Neural cell (in vitro differentiated cells): ENCODE measurements around the gene HCFC1. TPM values are rescaled to one million over a fixed set of nuclear protein-coding genes. Genes with fewer than 3 reads are reported as not detected.

Experiments
- H2AFZ ChIP-seq: fragments of 200-600, 300-800 bp; sonication (generic), shearing (Covaris generic); 2 replicates; pipeline ENCODE4 v1.6.0; 2014; ENCODE audit warnings: low read depth, mild to moderate bottlenecking, antibody characterized with exemption, low read length, moderate library complexity
- H3F3A ChIP-seq: fragments of 200-600 bp; shearing (Covaris generic); 2 replicates; pipeline ENCODE4 v1.6.1; 2016; ENCODE audit warnings: mild to moderate bottlenecking, moderate library complexity, mixed read lengths, antibody characterized with exemption, low read length; ENCODE audit not compliant: insufficient read depth, poor library complexity, severe bottlenecking
- H3K27ac ChIP-seq: fragments of 200-600, 300-800 bp; sonication (generic), shearing (Covaris generic); 2 replicates; pipeline ENCODE4 v1.5.1; 2014; ENCODE audit warnings: mild to moderate bottlenecking, low read length, moderate library complexity
- H3K27me3 ChIP-seq: fragments of 300-800, 200-600 bp; sonication (generic), shearing (Covaris generic); 2 replicates; pipeline ENCODE4 v1.6.0; 2014; ENCODE audit warnings: mild to moderate bottlenecking, low read depth, low read length, moderate library complexity; ENCODE audit not compliant: insufficient read depth
- H3K36me3 ChIP-seq: fragments of 300-800, 200-600 bp; sonication (generic), shearing (Covaris generic); 2 replicates; pipeline ENCODE4 v1.5.1; 2014; ENCODE audit warnings: mild to moderate bottlenecking, antibody characterized with exemption, low read length, moderate library complexity; ENCODE audit not compliant: insufficient read depth
- H3K4me2 ChIP-seq: fragments of 300-800, 200-600 bp; sonication (generic), shearing (Covaris generic); 2 replicates; pipeline ENCODE4 v1.6.0; 2014; ENCODE audit warnings: mild to moderate bottlenecking, low read length
- H3K4me3 ChIP-seq: fragments of 300-800, 200-600 bp; sonication (generic), shearing (Covaris generic); 2 replicates; pipeline ENCODE4 v1.5.1; 2014; ENCODE audit warnings: mild to moderate bottlenecking, low read length, moderate library complexity
- H3K79me2 ChIP-seq: fragments of 200-600 bp; shearing (Covaris generic); replicated peaks from 2 replicates; pipeline ENCODE4 v1.6.0; 2014; ENCODE audit warnings: mild to moderate bottlenecking, low read length, moderate library complexity; ENCODE audit not compliant: insufficient read depth
- H3K9ac ChIP-seq: fragments of 300-800, 200-600 bp; sonication (generic), shearing (Covaris generic); 2 replicates; pipeline ENCODE4 v1.6.1; 2016; ENCODE audit warnings: mild to moderate bottlenecking, low read length, mixed read lengths
- H3K9me2 ChIP-seq: fragments of 200-600 bp; shearing (Covaris generic); 2 replicates; pipeline ENCODE4 v1.6.1; 2016; ENCODE audit warnings: mild to moderate bottlenecking, low read length, mixed read lengths; ENCODE audit not compliant: insufficient read depth
- H3K9me3 ChIP-seq: fragments of 200-600, 300-800 bp; sonication (generic), shearing (Covaris generic); 2 replicates; pipeline ENCODE4 v1.6.1; 2016; ENCODE audit warnings: mild to moderate bottlenecking, mixed run types, low read length, moderate library complexity, mixed read lengths
- H4K20me1 ChIP-seq: fragments of 200-600 bp; shearing (Covaris generic); 2 replicates; pipeline ENCODE4 v1.6.1; 2016; ENCODE audit warnings: mild to moderate bottlenecking, mixed run types; ENCODE audit not compliant: insufficient read depth
- CTCF ChIP-seq: fragments of 450-650 bp; IDR thresholded peaks from 2 replicates; pipeline ENCODE4 v1.5.1; 2014; ENCODE audit warnings: antibody characterized with exemption, mild to moderate bottlenecking, moderate library complexity; ENCODE audit not compliant: poor library complexity, severe bottlenecking
- EP300 ChIP-seq: fragments of 450-650 bp; conservative IDR thresholded peaks from 2 replicates; pipeline ENCODE4 v1.6.1; 2014; ENCODE audit warnings: antibody characterized with exemption, mild to moderate bottlenecking, moderate library complexity; ENCODE audit not compliant: poor library complexity, severe bottlenecking
- EZH2 ChIP-seq: fragments of 200-600, 300-800 bp; shearing (Covaris generic), sonication (generic); IDR thresholded peaks from 2 replicates; pipeline ENCODE4 v1.6.1; 2014; ENCODE audit warnings: antibody characterized with exemption, low read length, borderline replicate concordance, mild to moderate bottlenecking; ENCODE audit not compliant: insufficient read depth, poor library complexity, severe bottlenecking
- MXI1 ChIP-seq: fragments of 450-650 bp; conservative IDR thresholded peaks from 2 replicates; pipeline ENCODE4 v1.6.1; 2014; ENCODE audit warnings: antibody characterized with exemption, mild to moderate bottlenecking; ENCODE audit not compliant: poor library complexity, severe bottlenecking
- POLR2AphosphoS5 ChIP-seq: IDR thresholded peaks from 2 replicates; pipeline ENCODE4 v1.6.1; 2012
- RAD21 ChIP-seq: fragments of 450-650 bp; conservative IDR thresholded peaks from 2 replicates; pipeline ENCODE4 v1.6.1; 2014; ENCODE audit warnings: antibody characterized with exemption, mild to moderate bottlenecking, moderate library complexity
- REST ChIP-seq: IDR thresholded peaks from 2 replicates; pipeline ENCODE4 v1.6.1; 2012; ENCODE audit warnings: borderline replicate concordance
- SMC3 ChIP-seq: fragments of 450-650 bp; conservative IDR thresholded peaks from 2 replicates; pipeline ENCODE4 v1.6.1; 2014; ENCODE audit warnings: antibody characterized with exemption, mild to moderate bottlenecking, moderate library complexity; ENCODE audit not compliant: poor library complexity
- TAF1 ChIP-seq: IDR thresholded peaks from 2 replicates; pipeline ENCODE4 v1.6.1; 2012; ENCODE audit warnings: low read depth
- polyA plus RNA-seq: library from polyadenylated mRNA; depleted of rRNA; stranded (reverse); fragments of >200 nt; gene quantifications from 2 replicates; pipeline ENCODE4 v1.2.3, GENCODE V29; 2014

Gene HCFC1
- polyA plus RNA-seq, 1 donor from 2014 or later: 7.3 TPM

GRCh38 chrX:153938226-153938786 is 33.3 kb downstream of the HCFC1 start:
- TF ChIP-seq EZH2 (no peak), SMC3 (no peak), CTCF (no peak), MXI1 (no peak), TAF1 (no peak)
- H3K9me2 ChIP-seq: no peaks in the 10 kb centered on the region
- no peaks in the 10 kb centered on the region for H3K36me3 ChIP-seq
- no peak overlapping the region for H2AFZ ChIP-seq
- H3K27ac ChIP-seq: no peak overlapping the region
- H3K79me2 ChIP-seq: no peaks in the 10 kb centered on the region
- no peak overlapping the region for H3K9ac ChIP-seq
- H3K4me2 ChIP-seq: no peak overlapping the region
- no peaks in the 10 kb centered on the region for H3F3A ChIP-seq
- no peaks in the 10 kb centered on the region for H4K20me1 ChIP-seq
- H3K9me3 ChIP-seq: no peaks in the 10 kb centered on the region
- H3K27me3 ChIP-seq: no peaks in the 10 kb centered on the region
- H3K4me3 ChIP-seq: no peak overlapping the region

DNA sequence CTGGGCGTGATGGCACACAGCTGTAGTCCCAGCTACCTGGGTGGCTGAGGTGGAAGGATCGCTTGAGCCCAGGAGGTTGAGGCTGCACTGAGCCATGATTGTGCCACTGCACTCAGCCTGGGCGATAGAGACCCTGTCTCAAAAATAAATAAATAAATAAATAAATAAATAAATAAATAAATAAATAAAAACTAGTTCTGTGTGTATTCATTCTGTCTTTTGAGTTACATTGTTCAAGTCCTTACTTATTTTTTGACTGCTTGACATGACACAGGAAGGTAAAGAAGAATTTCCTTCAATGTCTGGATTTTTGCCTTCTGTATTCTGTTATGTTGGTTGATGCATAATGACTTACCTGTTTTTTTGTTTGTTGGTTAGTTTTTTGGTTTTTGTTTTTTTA is 34.6 kb downstream of the HCFC1 start:
- Histone ChIP-seq H3K9me3 (no peaks in the 10 kb centered on the region), H3K4me3 (no peak overlapping the region), H3K9ac (no peak overlapping the region), H3K36me3 (no peaks in the 10 kb centered on the region), H3K9me2 (no peaks in the 10 kb centered on the region), H3K79me2 (no peaks in the 10 kb centered on the region), H3K27ac (no peak overlapping the region), H2AFZ (no peak overlapping the region), H3F3A (no peaks in the 10 kb centered on the region), H3K4me2 (no peak overlapping the region), H4K20me1 (no peaks in the 10 kb centered on the region), H3K27me3 (no peaks in the 10 kb centered on the region)
- TF ChIP-seq EZH2: no peak
- TF ChIP-seq POLR2AphosphoS5: no peak
- no peak for TF ChIP-seq CTCF
- TF ChIP-seq TAF1: no peak

DNA sequence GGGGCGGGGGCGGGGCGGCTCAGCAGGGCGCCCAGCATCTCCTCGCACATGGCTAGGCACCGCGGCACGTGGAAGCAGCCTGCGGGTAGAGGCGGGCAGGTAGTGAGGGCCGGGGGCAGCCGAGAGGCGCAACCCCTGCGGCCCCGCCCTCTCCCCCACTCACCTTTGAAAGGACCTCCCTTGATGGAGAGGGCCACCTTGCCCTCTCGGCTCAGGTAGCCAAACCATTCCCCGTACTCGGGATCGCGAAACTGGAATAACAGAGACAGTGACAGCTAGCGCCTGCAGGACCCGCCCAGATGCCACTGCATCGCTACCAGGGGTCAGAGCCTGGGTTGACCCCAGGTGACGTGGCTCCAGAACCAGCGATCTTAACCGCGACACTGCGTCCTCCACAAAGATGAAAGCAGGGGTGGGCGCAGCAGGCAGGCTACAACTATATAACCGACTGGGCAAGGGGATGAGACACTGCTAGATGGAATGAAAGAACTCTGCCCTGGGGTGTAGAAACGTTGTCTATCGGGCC is 36.2 kb downstream of the HCFC1 start:
- Histone ChIP-seq H3K4me2 (no peak overlapping the region), H3K27ac (peak overlapping the region; percentile 34), H3K9ac (peak overlapping the region; percentile 54), H3K4me3 (peak overlapping the region; percentile 62), H2AFZ (no peak overlapping the region), H3K79me2 (no peaks in the 10 kb centered on the region), H3F3A (no peaks in the 10 kb centered on the region), H3K27me3 (no peaks in the 10 kb centered on the region), H3K9me3 (no peaks in the 10 kb centered on the region), H3K9me2 (no peaks in the 10 kb centered on the region), H4K20me1 (no peaks in the 10 kb centered on the region), H3K36me3 (no peaks in the 10 kb centered on the region)
- TF ChIP-seq POLR2AphosphoS5 (no peak), CTCF (no peak), SMC3 (no peak), RAD21 (no peak), EZH2 (no peak), MXI1 (no peak), EP300 (no peak), REST (no peak), TAF1 (no peak)
